ENCODE data around the gene SETBP1.

Gene SETBP1

GRCh38 chr18:44841221-44841620, 160.5 kb downstream of the SETBP1 start:
- intact Hi-C loops (cut with DNase I), result no loop called here
- no peak for DNase-seq

GRCh38 chr18:44841752-44842587, 161.3 kb downstream of the SETBP1 start:
- intact Hi-C loops (cut with DNase I), result no loop called here
- no peak for DNase-seq

GRCh38 chr18:44842588-44843412, 162.1 kb downstream of the SETBP1 start:
- intact Hi-C loops (cut with DNase I), result no loop called here
- no peak for DNase-seq

GRCh38 chr18:44844486-44844885, 163.8 kb downstream of the SETBP1 start:
- DNase-seq, result no peak
- intact Hi-C loops (cut with DNase I), result no loop called here

GRCh38 chr18:44846450-44846849, 165.8 kb downstream of the SETBP1 start:
- DNase-seq, result no peak
- intact Hi-C loops (cut with DNase I), result no loop called here

- DNase-seq, result no peak
- intact Hi-C loops (cut with DNase I), result no loop called here
These were observed 168.1 kb downstream of the SETBP1 start for GRCh38 chr18:44848644-44849335.

GRCh38 chr18:44849361-44849760, 168.7 kb downstream of the SETBP1 start:
- intact Hi-C loops (cut with DNase I), result no loop called here
- no peak for DNase-seq

GRCh38 chr18:44850001-44850400, 169.3 kb downstream of the SETBP1 start:
- no peak for DNase-seq
- intact Hi-C loops (cut with DNase I), result no loop called here

GRCh38 chr18:44851856-44852621, 171.4 kb downstream of the SETBP1 start:
- DNase-seq, result peak in 2 of 42 donors; percentile 11
- intact Hi-C loops (cut with DNase I), result no loop called here

GRCh38 chr18:44852818-44853217, 172.1 kb downstream of the SETBP1 start:
- intact Hi-C loops (cut with DNase I), result no loop called here

GRCh38 chr18:44853430-44853829, 172.7 kb downstream of the SETBP1 start:
- intact Hi-C loops (cut with DNase I), result no loop called here
- no peak for DNase-seq

More at GRCh38 chr18:44852818-44853217, 172.1 kb downstream of the SETBP1 start:
- no peak for DNase-seq

- DNase-seq, result no peak
These were observed 175.0 kb downstream of the SETBP1 start for GRCh38 chr18:44855681-44856080.

GRCh38 chr18:44856157-44856556, 175.5 kb downstream of the SETBP1 start:
- no peak for DNase-seq
- intact Hi-C loops (cut with DNase I), result no loop called here

More at GRCh38 chr18:44855681-44856080, 175.0 kb downstream of the SETBP1 start:
- intact Hi-C loops (cut with DNase I), result no loop called here

- intact Hi-C loops (cut with DNase I), result no loop called here
- no peak for DNase-seq
These were observed 176.4 kb downstream of the SETBP1 start for GRCh38 chr18:44857081-44857480.

- DNase-seq, result no peak
- intact Hi-C loops (cut with DNase I), result no loop called here
These were observed 177.2 kb downstream of the SETBP1 start for GRCh38 chr18:44857744-44858491.

GRCh38 chr18:44859263-44859662, 178.6 kb downstream of the SETBP1 start:
- no peak for DNase-seq
- intact Hi-C loops (cut with DNase I), result no loop called here

GRCh38 chr18:44859751-44860439, 179.2 kb downstream of the SETBP1 start:
- DNase-seq, result no peak
- intact Hi-C loops (cut with DNase I), result no loop called here

GRCh38 chr18:44862112-44862511, 181.4 kb downstream of the SETBP1 start:
- intact Hi-C loops (cut with DNase I), result no loop called here
- no peak for DNase-seq
